Stimulated activated CD4-positive, alpha-beta T cell treated with anti-CD3 and anti-CD28 coated beads, Interleukin-2, amount 100 ng/mL, for 24 hours (primary cell): Measurements from ENCODE around the gene KISS1R.
A peak's percentile ranks its signal among the peaks of the same experiment; 100 is the strongest.
"Not testable (repeated sequence)": the region's sequence is repeated elsewhere in the genome, so short reads cannot be mapped to it uniquely, and the experiment has no call there.

ENCODE experiments used
- DNase-seq, 2 donors: peaks; one replicate each; pipeline ENCODE4 v3.0.0-alpha.2; 2020

The KISS1R gene

DNA sequence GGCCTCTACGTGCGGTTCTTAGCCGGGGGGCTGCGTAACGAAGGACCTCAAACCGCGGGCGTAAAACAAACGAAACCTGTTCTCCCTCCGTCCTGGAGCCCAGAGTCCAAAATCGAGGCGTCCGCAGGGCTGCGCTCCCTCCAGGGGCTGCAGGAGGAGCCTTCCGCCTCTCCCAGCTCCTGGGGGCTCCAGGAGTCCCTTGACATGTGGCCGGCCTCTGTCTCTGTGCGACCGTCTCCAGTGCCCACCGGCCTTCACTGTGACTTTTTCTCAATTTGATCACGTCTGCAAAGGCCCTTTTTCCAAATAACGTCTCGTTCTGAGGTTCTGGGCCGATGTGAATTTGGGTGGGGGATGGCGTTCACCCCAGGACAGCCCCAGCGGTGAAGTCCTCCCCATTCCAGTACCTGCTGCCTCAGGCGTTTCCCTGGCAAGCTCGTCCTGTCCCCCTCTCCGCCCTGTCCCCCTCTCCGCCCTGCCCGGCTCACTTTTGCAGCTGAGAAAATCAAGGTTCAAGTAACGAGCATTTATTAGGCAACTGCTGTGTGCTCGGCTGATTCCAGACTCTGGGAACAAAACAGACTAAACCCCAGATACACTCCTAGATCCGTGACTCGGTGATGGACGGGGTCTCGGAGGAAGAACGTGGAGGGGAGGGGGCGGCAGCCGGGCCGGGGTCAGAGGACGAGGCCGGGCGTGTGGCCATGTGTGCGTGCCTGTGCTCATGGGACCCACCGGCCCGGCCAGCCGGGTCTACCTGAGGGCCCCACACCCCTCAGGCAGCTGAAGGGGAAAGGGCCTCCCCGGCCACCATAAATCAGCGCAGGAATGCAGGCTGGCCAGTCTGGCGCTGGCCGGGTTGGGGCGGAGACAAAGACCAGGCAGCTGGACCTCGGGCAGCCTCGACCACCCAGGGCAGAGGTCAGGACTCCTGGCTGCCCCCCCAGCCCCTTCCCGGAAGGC, 39.0 kb downstream of the KISS1R start:
- no peak for DNase-seq

DNA sequence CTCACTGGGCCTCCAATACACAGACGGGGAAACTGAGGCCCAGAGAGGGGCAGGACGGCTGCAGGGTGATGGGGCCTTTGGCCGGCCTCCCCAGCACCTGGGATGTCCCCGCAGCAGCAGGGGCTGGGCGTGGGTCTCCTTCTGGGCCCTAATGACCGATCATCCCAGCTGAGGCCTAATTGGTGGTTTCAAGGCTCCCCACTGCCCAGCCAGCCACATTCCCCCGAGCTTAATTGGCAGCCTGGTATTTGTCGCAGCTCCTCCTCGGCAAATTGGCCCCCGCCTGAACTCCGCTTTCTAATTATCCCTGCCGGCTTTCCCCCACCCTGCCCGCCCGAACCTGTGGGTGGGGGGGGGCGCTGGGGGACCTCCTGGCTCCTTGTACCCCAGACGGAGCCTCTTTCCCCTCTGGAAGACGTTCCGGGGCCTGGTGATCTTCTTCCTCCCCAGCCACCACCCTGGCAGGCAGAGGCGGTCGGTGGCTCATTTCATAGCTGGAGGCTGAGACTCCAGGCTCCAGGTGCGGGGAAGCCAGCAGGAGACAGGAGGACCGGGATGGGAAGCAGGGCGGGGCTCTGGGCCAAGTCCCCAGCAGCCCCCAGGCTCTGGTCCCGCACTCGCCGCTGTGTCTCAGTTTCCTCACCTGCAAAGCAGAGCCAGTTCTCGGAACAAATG, 39.8 kb downstream of the KISS1R start:
- no peak for DNase-seq

DNA sequence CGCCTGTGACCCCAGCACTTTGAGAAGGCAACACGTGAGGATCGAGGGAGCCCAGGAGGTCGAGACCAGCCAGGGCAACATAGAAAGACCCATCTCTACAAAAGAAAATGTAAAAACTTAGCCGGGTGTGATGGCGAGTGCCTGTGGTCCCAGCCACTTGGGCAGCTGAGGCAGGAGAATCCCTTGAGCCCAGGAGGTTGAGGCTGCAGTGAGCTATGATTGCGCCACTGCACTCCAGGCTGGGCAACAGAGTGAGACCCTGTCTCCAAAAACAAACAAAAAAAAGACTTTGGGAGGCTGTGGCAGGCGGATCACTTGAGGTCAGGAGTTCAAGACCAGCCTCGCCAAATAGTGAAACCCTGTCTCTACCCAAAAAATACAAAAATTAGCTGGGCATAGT, 40.4 kb downstream of the KISS1R start:
- DNase-seq: not testable (repeated sequence)

DNA sequence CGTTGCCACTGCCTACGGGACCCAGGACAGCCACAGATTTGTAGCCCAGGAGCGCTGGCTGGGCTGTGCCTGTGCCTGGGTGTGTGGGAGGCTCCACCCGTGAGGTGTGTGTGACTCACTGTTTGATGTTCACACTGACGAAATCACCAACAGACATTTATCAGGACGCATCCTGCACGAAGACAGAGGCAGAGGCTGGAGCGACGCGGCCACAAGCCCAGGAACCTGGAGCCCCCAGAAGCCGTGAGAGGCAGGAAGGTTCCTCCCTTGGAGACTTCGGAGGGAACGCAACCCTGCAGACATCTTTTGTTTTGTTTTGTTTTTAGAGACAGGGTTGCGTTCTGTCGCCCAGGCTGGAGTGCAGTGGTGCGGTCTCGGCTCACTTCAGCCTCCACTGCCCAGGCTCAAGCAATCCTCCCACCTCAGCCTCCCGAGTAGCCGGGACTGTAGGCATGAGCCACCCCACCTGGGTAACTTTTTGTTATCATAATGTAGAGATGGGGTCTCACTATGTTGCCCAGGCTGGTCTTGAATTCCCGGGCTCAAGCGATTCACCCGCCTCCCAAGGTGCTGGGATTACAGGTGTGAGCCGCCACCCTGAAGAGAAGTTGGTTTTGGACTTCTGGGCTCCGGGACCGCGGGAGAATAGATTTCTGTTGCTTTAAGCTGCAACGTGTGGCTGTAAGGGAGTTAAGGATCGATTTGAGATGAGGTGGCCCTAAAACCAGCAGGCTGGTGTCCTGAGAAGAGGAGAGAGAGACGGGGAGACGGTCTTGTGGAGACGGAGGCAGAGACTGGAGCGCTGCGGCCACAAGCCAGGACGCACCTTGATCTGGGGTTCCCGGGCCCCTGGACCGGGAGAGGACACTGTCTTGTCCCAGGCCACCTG, 42.1 kb downstream of the KISS1R start:
- DNase-seq: peak; percentile 52 to 53

DNA sequence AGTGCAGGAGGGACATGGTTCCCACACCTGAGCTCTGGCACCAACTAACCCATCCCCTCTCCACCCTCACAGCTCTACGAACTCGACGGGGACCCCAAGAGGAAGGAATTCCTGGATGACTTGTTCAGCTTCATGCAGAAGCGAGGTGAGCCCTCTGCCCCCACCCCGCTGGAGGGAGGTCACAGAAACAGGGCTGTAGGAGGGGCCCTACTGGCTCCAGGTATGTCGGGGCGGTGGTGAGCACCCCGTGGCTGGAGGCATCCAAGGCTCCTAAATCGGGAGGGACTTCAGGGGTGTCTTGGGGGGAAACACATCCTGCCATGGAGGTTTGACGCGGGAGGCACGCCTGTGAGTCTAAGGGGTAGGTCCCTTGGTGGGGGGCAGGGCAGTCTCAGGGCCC, 42.9 kb downstream of the KISS1R start:
- DNase-seq: no peak

DNA sequence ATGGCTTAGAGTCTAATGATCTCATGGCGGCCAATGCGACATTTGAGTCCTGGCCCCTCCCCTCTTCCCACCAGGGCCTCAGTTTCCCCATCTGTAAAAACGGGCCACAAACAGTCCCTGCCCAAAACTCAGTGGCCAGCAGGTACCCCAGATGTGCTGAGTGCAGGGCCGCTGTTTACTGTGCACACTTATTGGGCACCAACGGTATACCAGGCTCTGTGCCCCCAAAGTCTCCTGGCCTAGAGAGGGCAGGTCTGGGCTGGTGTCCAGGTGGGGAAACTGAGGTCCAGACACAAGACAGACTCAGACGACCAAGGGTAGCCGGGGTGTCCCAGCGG, 43.4 kb downstream of the KISS1R start:
- no peak for DNase-seq

DNA sequence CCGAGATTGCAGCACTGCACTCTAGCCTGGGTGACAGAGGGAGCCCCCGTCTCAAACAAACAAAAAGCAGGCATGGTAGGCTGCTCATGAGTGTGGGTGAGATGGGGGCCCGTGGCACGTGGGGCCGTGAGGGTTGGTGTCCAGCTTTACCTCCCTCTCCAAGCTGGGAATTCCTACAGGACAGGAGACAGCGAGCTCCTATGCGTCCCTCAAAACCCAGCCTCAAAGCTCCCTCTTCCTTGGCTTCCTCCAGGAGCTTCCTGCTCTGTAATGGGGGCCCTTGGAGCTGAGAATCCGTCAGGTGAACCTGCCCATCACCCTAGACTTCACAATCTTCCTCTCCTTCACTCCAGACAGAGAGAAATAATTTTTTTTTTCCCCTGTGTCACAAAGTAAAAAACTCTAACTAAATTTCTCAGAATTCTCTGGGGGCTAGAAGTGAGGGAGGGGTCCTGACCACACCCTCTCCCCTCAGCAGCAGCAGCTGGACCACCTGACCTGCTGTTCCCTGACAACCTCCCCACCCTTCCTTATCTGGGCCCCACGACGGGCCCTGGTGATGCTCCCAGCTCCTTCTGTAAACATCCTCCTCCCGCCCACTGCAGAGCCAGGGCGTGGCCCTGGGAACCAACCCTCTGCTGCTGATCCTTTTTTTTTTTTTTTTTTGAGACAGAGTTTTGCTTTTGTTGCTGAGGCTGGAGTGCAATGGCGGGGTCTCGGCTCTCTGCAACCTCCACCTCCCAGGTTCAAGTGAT, 44.9 kb downstream of the KISS1R start:
- DNase-seq: no peak

DNA sequence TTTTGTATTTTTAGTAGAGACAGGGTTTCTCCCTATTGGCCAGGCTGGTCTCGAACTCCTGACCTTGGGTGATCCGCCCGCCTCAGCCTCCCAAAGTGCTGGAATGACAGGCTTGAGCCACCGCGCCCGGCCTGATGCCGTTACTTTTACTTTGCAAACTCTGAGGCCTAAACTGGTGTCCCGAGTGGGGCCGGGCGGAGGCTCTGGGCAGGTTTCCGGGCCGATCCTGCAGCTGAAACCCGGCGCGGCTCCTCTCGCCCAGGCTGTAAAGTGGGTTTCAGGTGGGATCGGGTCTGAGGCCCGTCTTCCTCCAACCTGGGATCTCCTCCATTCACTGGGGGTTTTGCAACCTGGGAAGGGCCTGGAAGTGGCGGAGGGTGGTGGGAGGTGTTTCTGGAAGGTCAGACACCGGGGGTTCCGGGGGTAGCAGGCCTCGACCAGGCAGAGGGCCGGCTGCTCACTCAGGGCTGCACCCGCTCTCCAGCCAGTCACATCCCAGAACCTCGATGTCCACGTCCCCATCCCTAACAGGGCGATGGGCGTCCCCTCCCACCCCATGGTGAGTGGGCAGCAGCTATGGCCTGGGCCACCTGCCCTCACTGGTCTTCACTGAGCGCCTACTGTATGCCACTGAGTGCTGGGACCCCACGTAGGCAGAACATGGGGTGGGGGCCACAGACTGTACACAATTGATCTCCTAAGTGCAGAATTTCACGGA, 45.7 kb downstream of the KISS1R start:
- no peak for DNase-seq

DNA sequence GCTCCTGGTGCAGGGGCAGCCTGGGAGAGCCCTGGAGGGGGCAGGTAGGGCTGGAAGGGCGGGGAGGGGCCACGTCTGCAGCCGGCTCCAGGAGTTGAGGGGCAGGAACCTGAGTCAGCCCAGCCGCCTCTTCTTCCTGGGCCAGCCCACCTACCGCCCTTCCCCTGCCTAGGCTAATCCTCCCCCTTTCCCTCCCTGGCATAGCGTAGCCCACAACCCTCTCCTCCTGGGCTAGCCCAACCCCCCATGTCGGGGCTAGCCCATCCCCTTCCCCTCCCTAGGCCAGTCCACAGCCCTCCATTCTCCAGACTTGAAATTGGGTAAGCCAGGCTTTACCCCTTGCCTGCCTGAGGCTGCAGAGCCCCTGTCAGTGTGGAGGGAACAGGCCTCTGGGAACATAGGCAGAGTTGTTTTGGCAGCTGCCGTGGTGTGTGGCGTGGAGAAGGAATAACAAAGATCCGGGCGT, 46.4 kb downstream of the KISS1R start:
- no peak for DNase-seq

DNA sequence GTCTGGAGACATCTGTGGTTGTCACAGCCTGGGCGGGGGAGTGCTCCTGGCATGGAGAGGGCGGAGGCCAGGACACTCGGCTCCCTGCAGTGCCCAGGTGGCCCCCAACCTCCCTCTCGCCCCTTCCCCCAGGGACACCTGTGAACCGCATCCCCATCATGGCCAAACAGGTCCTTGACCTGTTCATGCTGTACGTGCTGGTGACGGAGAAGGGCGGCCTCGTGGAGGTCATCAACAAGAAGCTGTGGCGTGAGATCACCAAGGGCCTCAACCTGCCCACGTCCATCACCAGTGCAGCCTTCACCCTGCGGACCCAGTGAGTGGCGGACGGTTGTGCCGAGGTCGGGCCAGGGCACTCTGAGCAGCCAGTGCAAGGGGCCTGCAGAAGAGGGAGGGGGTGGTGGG, 47.0 kb downstream of the KISS1R start:
- no peak for DNase-seq

DNA sequence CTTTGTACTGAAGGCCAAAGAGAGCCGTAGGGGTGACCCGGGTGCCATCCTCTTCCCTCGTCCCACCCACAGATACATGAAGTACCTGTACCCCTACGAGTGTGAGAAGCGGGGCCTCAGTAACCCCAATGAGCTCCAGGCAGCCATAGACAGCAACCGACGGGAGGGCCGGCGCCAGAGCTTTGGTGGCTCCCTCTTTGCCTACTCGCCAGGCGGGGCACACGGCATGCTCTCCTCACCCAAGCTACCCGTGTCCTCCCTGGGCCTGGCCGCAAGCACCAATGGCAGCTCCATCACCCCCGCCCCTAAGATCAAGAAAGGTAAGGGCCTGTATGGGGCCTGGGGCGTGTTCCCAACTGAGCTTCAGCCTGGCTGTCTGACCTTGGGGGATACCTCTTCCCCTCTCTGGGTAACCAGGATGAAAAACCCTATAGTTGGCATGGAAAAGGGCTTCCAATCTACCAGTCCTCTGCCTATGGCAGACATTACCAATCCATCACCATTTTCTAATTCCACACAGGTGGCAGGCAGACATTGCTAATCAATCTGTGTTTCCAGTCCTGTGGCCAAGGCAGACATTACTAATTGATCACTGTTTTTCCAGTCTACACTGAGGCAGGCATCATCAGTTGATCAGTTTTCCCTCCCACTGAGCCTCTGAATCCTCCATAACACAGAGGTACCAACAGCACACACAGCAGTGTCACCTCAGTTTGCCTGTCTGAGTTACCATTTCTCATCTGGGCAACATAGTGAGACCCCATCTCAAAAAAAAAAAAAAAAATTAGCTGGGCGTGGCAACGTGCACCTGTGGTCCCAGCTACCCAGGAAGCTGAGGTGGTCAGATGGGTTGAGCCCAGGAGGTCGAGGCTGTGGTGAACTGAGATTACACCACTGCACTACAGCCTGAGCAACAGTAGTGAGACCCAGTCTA, 47.9 kb downstream of the KISS1R start:
- DNase-seq: no peak

DNA sequence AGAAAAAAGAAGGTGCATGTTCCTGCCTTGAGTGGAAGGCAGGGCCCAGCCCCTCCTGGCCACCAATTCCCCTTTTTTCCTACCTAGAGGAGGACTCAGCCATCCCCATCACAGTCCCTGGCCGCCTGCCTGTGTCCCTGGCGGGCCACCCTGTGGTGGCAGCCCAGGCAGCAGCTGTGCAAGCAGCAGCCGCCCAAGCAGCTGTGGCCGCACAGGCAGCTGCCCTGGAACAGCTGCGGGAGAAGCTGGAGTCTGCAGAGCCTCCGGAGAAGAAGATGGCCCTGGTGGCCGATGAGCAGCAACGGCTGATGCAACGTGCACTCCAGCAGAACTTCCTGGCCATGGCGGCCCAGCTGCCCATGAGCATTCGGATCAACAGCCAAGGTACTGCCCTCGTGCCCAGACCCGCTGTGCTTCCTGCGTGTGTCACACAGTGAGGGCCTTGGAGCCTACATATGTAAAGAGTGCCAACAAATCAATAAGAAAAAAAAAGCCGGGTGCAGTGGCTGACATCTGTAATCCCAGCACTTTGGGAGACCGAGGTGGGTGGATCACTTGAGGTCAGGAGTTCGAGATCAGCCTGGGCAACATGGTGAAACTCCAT, 49.5 kb downstream of the KISS1R start:
- DNase-seq: no peak
